ENCODE data around the gene INTS14.

DNA sequence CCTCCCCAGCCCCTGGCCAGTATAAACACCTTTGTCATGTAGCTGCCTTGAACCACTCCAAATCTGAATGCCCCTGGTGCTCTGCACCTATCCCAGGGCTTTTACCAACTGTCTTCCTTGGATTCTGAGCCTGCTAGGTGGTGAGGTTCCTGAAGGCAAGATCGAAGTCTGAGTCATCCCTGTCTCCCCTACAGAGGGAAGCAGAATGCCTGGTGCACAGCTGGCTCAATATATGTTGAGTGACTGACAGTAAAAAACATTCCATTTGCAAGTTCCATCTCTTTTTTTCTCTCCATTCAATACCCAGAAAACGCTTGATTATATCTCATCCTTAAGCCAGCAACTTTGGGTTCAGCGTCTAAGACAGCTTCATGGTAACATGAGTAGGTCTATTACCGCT is 35.6 kb upstream of the INTS14 start:
- no peak for TF ChIP-seq POLR2A (IDR thresholded peaks at IDR 0.05)
- TF ChIP-seq, protein P1, sequence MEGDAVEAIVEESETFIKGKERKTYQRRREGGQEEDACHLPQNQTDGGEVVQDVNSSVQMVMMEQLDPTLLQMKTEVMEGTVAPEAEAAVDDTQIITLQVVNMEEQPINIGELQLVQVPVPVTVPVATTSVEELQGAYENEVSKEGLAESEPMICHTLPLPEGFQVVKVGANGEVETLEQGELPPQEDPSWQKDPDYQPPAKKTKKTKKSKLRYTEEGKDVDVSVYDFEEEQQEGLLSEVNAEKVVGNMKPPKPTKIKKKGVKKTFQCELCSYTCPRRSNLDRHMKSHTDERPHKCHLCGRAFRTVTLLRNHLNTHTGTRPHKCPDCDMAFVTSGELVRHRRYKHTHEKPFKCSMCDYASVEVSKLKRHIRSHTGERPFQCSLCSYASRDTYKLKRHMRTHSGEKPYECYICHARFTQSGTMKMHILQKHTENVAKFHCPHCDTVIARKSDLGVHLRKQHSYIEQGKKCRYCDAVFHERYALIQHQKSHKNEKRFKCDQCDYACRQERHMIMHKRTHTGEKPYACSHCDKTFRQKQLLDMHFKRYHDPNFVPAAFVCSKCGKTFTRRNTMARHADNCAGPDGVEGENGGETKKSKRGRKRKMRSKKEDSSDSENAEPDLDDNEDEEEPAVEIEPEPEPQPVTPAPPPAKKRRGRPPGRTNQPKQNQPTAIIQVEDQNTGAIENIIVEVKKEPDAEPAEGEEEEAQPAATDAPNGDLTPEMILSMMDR (IDR thresholded peaks at IDR 0.05 in 4 of 5, conservative IDR thresholded peaks at IDR 0.05 in 1 of 5): no peak

Data from gastrocnemius medialis (tissue), 4 donors.